ENCODE results near the gene TLCD1.

GRCh38 chr17:28733346-28733745 lies 7.3 kb upstream of the TLCD1 start:
- no peak for TF ChIP-seq CTCF (IDR thresholded peaks at IDR 0.05)
- TF ChIP-seq POLR2A (IDR thresholded peaks at IDR 0.05): no peak
